CD14-positive monocyte (primary cell): Measurements from ENCODE around the gene INPP5A. TPM values are rescaled to one million over a fixed set of nuclear protein-coding genes. Genes with fewer than 3 reads are reported as not detected.

ENCODE experiments used
- DNase-seq, 3 donors: peaks; one replicate each; pipeline ENCODE4 v3.0.0-alpha.2; 2011 to 2022
- H2AFZ ChIP-seq: 2 replicates; pipeline ENCODE4 v1.6.0; 2012; ENCODE audit warnings: mild to moderate bottlenecking, low read depth, low read length, inconsistent platforms; ENCODE audit not compliant: insufficient read depth, poor library complexity, severe bottlenecking
- H3K27ac ChIP-seq, 2 donors: 1 replicate in 1 of 2; 2 replicates in 1 of 2; pipeline ENCODE4 v1.5.1; 2012 to 2013; ENCODE audit warnings: low read length in 2 of 2, control low read depth in 1 of 2, inconsistent platforms in 1 of 2, low read depth in 1 of 2, mild to moderate bottlenecking in 1 of 2
- H3K27me3 ChIP-seq, 2 donors: one replicate each; pipeline versions ENCODE4 v1.6.0 to v1.6.1; 2011 to 2013; ENCODE audit warnings: low read length in 2 of 2; ENCODE audit not compliant: control insufficient read depth in 2 of 2, insufficient read depth in 2 of 2
- H3K36me3 ChIP-seq, 2 donors: replicated peaks in 1 of 2; 1 replicate in 1 of 2; 2 replicates in 1 of 2; pipeline versions ENCODE4 v1.5.1 to v1.6.1; 2012 to 2013; ENCODE audit warnings: low read length in 2 of 2, control low read depth in 1 of 2, inconsistent platforms in 1 of 2, mild to moderate bottlenecking in 1 of 2; ENCODE audit not compliant: insufficient read depth in 2 of 2, control insufficient read depth in 1 of 2
- H3K4me1 ChIP-seq, 2 donors: 1 replicate in 1 of 2; 2 replicates in 1 of 2; pipeline versions ENCODE4 v1.5.1 to v1.6.1; 2012 to 2013; ENCODE audit warnings: low read length in 2 of 2, control low read depth in 1 of 2, inconsistent platforms in 1 of 2, mild to moderate bottlenecking in 1 of 2, moderate library complexity in 1 of 2; ENCODE audit not compliant: insufficient read depth in 2 of 2, control insufficient read depth in 1 of 2
- H3K4me2 ChIP-seq: replicated peaks from 2 replicates; pipeline ENCODE3; 2012; ENCODE audit warnings: low read length, moderate library complexity, mild to moderate bottlenecking; ENCODE audit not compliant: poor library complexity, severe bottlenecking; ENCODE audit errors: extremely low read depth
- H3K4me3 ChIP-seq, 3 experiments: fragments of 200-600 bp in 1 of 3; sonication (generic) in 1 of 3; replicated peaks in 1 of 3; 1 replicate in 2 of 3; 2 replicates in 1 of 3; pipeline ENCODE4 v1.5.1; 2011 to 2013; ENCODE audit warnings: low read length in 3 of 3, mild to moderate bottlenecking in 3 of 3, control low read depth in 2 of 3, low read depth in 2 of 3, inconsistent platforms in 1 of 3, moderate library complexity in 1 of 3
- H3K79me2 ChIP-seq: 2 replicates; pipeline ENCODE4 v1.6.0; 2012; ENCODE audit warnings: mild to moderate bottlenecking, control low read depth, inconsistent platforms, low read length, moderate library complexity; ENCODE audit not compliant: insufficient read depth
- H3K9ac ChIP-seq: 2 replicates; pipeline ENCODE4 v1.6.0; 2017; ENCODE audit warnings: low read length, mild to moderate bottlenecking; ENCODE audit not compliant: insufficient read depth, poor library complexity, severe bottlenecking
- H3K9me3 ChIP-seq, 2 donors: replicated peaks in 1 of 2; 1 replicate in 1 of 2; 2 replicates in 1 of 2; pipeline versions ENCODE4 v1.5.1 to v1.6.1; 2012 to 2013; ENCODE audit warnings: low read length in 2 of 2, control low read depth in 1 of 2; ENCODE audit not compliant: control insufficient read depth in 1 of 2, insufficient read depth in 1 of 2
- H4K20me1 ChIP-seq: 2 replicates; pipeline ENCODE4 v1.6.0; 2012; ENCODE audit warnings: mild to moderate bottlenecking, low read length, control low read depth, moderate library complexity; ENCODE audit not compliant: insufficient read depth
- H3K27ac Mint-ChIP-seq, 7 donors: one replicate each; pipeline ENCODE4 v1.8.0; 2020; ENCODE audit warnings: mild to moderate bottlenecking in 7 of 7, mixed read lengths in 7 of 7, moderate library complexity in 6 of 7, inconsistent platforms in 2 of 7
- H3K27me3 Mint-ChIP-seq, 3 donors: one replicate each; pipeline ENCODE4 v1.8.0; 2021 to 2022; ENCODE audit warnings: low read depth in 3 of 3, mild to moderate bottlenecking in 3 of 3, mixed read lengths in 3 of 3, moderate library complexity in 3 of 3, inconsistent platforms in 1 of 3
- H3K36me3 Mint-ChIP-seq, 2 donors: one replicate each; pipeline ENCODE4 v1.8.0; 2020; ENCODE audit warnings: mixed read lengths in 2 of 2, inconsistent platforms in 1 of 2, mild to moderate bottlenecking in 1 of 2
- H3K4me1 Mint-ChIP-seq: one replicate; pipeline ENCODE4 v1.8.0; 2020; ENCODE audit warnings: mild to moderate bottlenecking, mixed read lengths
- H3K4me3 Mint-ChIP-seq, 2 donors: one replicate each; pipeline ENCODE4 v1.8.0; 2020; ENCODE audit warnings: mild to moderate bottlenecking in 2 of 2, mixed read lengths in 2 of 2, moderate library complexity in 1 of 2
- H3K9me3 Mint-ChIP-seq, 7 donors: one replicate each; pipeline ENCODE4 v1.8.0; 2020 to 2022; ENCODE audit warnings: mixed read lengths in 7 of 7, mild to moderate bottlenecking in 6 of 7, moderate library complexity in 6 of 7, inconsistent platforms in 2 of 7
- CTCF ChIP-seq: fragments of 200-600 bp; IDR thresholded peaks from one replicate; pipeline ENCODE4 v1.8.0; 2022; ENCODE audit warnings: antibody characterized with exemption, mild to moderate bottlenecking
- WGBS: methylation state at CpG from one replicate; pipeline ENCODE4 v1.1.5; 2013; ENCODE audit warnings: missing lambda C conversion rate; ENCODE audit not compliant: insufficient coverage; 5-methylcytosine and 5-hydroxymethylcytosine counted together
- intact Hi-C, 2 donors: fragments of 100-400 bp; cut with micrococcal nuclease; formaldehyde crosslinking; loops; one replicate each; pipeline versions ENCODE4 v1.15.0 to v1.15.1; 2023
- polyA plus RNA-seq, 3 donors: library from polyadenylated mRNA; depleted of rRNA in 1 of 3; unstranded in 2 of 3; stranded (reverse) in 1 of 3; fragments of 300-500 nt in 2 of 3; fragments of >200 nt in 1 of 3; fragmentation: Illumina TruSeq in 2 of 3; gene quantifications; 1 replicate in 2 of 3; 2 replicates in 1 of 3; pipeline ENCODE4 v1.2.3, GENCODE V29; 2012 to 2021

Gene INPP5A
- polyA plus RNA-seq, 3 donors, result 0.87 to 17.2 (median 2.9) TPM

DNA sequence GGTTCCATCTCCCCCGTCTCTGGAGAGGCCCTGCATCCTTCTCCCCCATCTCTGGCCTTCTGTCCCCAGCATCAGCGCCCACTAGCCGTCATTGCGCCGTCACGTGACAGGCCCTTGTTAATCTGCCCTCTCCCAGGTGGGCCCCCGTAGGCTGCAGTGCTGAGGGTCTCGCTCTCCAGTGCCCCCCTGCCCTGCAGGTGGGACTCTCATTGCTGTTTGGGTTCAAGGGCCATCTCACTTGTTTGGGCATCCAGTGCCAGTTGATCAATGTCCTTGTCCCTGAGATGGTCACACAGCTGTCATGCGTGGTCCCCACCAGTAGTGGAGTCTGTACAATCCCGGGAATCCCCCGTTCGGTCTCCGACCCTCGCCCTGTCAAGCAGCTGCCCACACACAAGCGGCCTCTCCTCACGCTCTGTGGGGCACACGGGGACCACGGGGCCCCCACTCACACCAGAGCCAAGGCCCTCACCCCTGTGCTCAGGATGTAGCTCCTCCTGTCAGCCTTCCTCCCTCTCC, 114.0 kb downstream of the INPP5A start:
- Mint-ChIP-seq H3K9me3 (no peaks in the 10 kb centered on the region), H3K27ac (peak overlapping the region in 3 of 7 donors; percentile 2 to 17 (median 9)), H3K4me3 (no peak overlapping the region), H3K36me3 (peaks cover 44 to 58% of the 10 kb centered on the region in 2 donors), H3K27me3 (peaks cover 0 to 2% (median 0%) of the 10 kb centered on the region in 3 donors), H3K4me1 (no peaks in the 10 kb centered on the region)
- Histone ChIP-seq H3K4me1 (no peaks in the 10 kb centered on the region), H3K27me3 (no peaks in the 10 kb centered on the region), H3K9me3 (no peaks in the 10 kb centered on the region), H3K79me2 (no peaks in the 10 kb centered on the region), H3K9ac (no peak overlapping the region), H3K4me3 (no peak overlapping the region), H2AFZ (no peak overlapping the region), H3K36me3 (peaks cover 38 to 74% of the 10 kb centered on the region in 2 donors), H3K27ac (no peak overlapping the region), H3K4me2 (no peak overlapping the region), H4K20me1 (peaks cover 36% of the 10 kb centered on the region)
- intact Hi-C loops, result no loop called here
- TF ChIP-seq CTCF, result no peak
- DNase-seq, result no peak
- 96% methylated on average over 18 of the region's 18 CpGs for WGBS

DNA sequence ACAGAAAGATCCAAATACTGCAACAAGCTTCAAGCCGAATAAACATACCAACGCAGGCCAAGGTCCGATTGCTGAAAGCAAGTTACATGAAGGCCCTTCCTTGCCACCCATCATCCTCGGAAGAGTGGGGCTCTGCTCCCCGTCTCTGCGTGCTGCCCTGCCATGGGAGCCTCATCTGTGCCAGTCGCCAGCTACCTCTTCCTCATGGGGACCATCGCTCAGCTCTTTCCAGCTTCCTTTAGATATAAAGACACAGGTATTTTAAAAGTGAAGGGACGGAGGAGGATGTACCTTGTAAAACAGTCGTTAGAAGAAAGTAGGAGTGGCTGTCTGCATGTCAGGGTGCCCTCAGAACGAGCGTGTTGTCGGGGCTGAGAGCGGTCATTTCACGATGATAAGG, 114.9 kb downstream of the INPP5A start:
- intact Hi-C loops, result no loop called here
- Histone ChIP-seq H3K4me2 (no peak overlapping the region), H3K9ac (no peak overlapping the region), H3K4me1 (no peaks in the 10 kb centered on the region), H2AFZ (no peak overlapping the region), H3K27me3 (no peaks in the 10 kb centered on the region), H3K36me3 (peaks cover 34 to 66% of the 10 kb centered on the region in 2 donors), H3K4me3 (no peak overlapping the region), H4K20me1 (peaks cover 33% of the 10 kb centered on the region), H3K9me3 (no peaks in the 10 kb centered on the region), H3K79me2 (no peaks in the 10 kb centered on the region), H3K27ac (no peak overlapping the region)
- Mint-ChIP-seq H3K36me3 (peaks cover 40 to 49% of the 10 kb centered on the region in 2 donors), H3K27ac (peak overlapping the region in 3 of 7 donors; percentile 7 to 48 (median 23)), H3K4me1 (no peaks in the 10 kb centered on the region), H3K9me3 (no peaks in the 10 kb centered on the region), H3K4me3 (no peak overlapping the region), H3K27me3 (peaks cover 0 to 2% (median 0%) of the 10 kb centered on the region in 3 donors)
- no peak for DNase-seq
- 96% methylated on average over 12 of the region's 15 CpGs for WGBS
- no peak for TF ChIP-seq CTCF
